Erythroblast (primary cell): ENCODE results near the gene MAU2.

Experiments
- GATA1 ChIP-seq: IDR thresholded peaks from 2 replicates; pipeline ENCODE4 v1.6.1; 2011; ENCODE audit warnings: low read depth, mild to moderate bottlenecking, control low read depth, low read length, moderate library complexity
- POLR2A ChIP-seq: IDR thresholded peaks from 2 replicates; pipeline ENCODE4 v1.6.1; 2011; ENCODE audit warnings: mild to moderate bottlenecking, low read length

DNA sequence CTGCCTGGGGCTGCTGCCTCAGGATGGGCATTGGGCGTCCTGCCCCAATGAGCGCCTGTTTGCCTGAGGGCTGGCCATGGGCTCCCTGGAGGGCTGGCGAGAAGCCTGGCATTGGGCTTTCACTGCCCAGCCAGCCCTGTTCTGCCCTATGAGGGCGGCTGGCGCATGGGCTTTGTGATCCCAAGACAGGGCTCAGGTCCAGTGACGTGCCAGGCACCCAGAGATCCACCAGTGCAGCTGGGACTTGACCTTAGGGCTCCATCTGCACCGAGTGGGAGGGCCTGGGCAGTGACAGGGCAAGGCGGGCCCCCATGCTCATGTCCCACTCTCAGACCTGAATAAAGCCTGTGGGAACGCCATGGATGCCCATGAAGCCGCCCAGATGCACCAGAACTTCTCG lies 34.3 kb downstream of the MAU2 start:
- TF ChIP-seq POLR2A (no peak), GATA1 (no peak)
